Liver (tissue), 9 donors: ENCODE measurements around the gene PAX5. TPM values are rescaled to one million over a fixed set of nuclear protein-coding genes. Genes with fewer than 3 reads are reported as not detected.

Experiments
- DNase-seq: peaks from one replicate; pipeline ENCODE4 v3.0.0-alpha.2; 2017; ENCODE audit warnings: low spot score
- H3K27ac ChIP-seq, 2 donors: one replicate each; pipeline ENCODE4 v1.7.0; 2013; ENCODE audit warnings: inconsistent platforms in 2 of 2, low read length in 2 of 2, control low read depth in 1 of 2, low read depth in 1 of 2, mild to moderate bottlenecking in 1 of 2
- H3K27me3 ChIP-seq, 4 donors: one replicate each; pipeline versions ENCODE4 v1.6.1 to v1.7.0; 2013; ENCODE audit warnings: low read length in 3 of 4, inconsistent platforms in 1 of 4, mild to moderate bottlenecking in 1 of 4, moderate library complexity in 1 of 4; ENCODE audit not compliant: control insufficient read depth in 4 of 4, insufficient read depth in 4 of 4
- H3K36me3 ChIP-seq, 4 donors: one replicate each; pipeline versions ENCODE4 v1.6.1 to v1.7.0; 2013; ENCODE audit warnings: low read length in 3 of 4, mild to moderate bottlenecking in 3 of 4, low read depth in 1 of 4, moderate library complexity in 1 of 4; ENCODE audit not compliant: control insufficient read depth in 4 of 4, insufficient read depth in 3 of 4
- H3K4me1 ChIP-seq, 4 donors: one replicate each; pipeline versions ENCODE4 v1.6.1 to v1.7.0; 2013; ENCODE audit warnings: low read length in 3 of 4, mild to moderate bottlenecking in 3 of 4, moderate library complexity in 1 of 4; ENCODE audit not compliant: control insufficient read depth in 4 of 4, insufficient read depth in 4 of 4
- H3K4me3 ChIP-seq, 3 donors: one replicate each; pipeline versions ENCODE4 v1.6.1 to v1.7.0; 2013; ENCODE audit warnings: low read length in 3 of 3, control low read depth in 1 of 3, low read depth in 1 of 3, mild to moderate bottlenecking in 1 of 3
- H3K9ac ChIP-seq, 2 donors: one replicate each; pipeline ENCODE4 v1.7.0; 2013; ENCODE audit warnings: low read length in 2 of 2, mild to moderate bottlenecking in 2 of 2, moderate library complexity in 2 of 2, control low read depth in 1 of 2, low read depth in 1 of 2
- H3K9me3 ChIP-seq, 4 donors: one replicate each; pipeline versions ENCODE4 v1.6.1 to v1.7.0; 2013; ENCODE audit warnings: low read length in 3 of 4; ENCODE audit not compliant: control insufficient read depth in 4 of 4
- ATF3 ChIP-seq: IDR thresholded peaks from 2 replicates; pipeline ENCODE4 v1.6.1; 2016; ENCODE audit warnings: antibody characterized with exemption
- CTCF ChIP-seq: fragments of 150-350 bp; IDR thresholded peaks from 2 replicates; pipeline ENCODE4 v1.5.1; 2017; ENCODE audit warnings: improper control_type of control experiment, low read depth, low read length; ENCODE audit not compliant: missing input control
- EGR1 ChIP-seq, 2 donors: IDR thresholded peaks; 2 replicates each; pipeline ENCODE4 v1.6.1; 2016 to 2018; ENCODE audit warnings: antibody characterized with exemption in 2 of 2, low read depth in 2 of 2
- FOXA1 ChIP-seq: IDR thresholded peaks from 2 replicates; pipeline ENCODE4 v1.6.1; 2016; ENCODE audit warnings: antibody characterized with exemption
- FOXA2 ChIP-seq: IDR thresholded peaks from 2 replicates; pipeline ENCODE4 v1.6.1; 2016; ENCODE audit warnings: antibody characterized with exemption
- GABPA ChIP-seq, 2 donors: IDR thresholded peaks in 1 of 2; conservative IDR thresholded peaks in 1 of 2; 2 replicates each; pipeline ENCODE4 v1.6.1; 2016; ENCODE audit warnings: antibody characterized with exemption in 2 of 2, mild to moderate bottlenecking in 1 of 2, moderate library complexity in 1 of 2
- HNF4A ChIP-seq, 2 donors: conservative IDR thresholded peaks; 2 replicates each; pipeline ENCODE4 v1.6.1; 2016; ENCODE audit warnings: antibody characterized with exemption in 2 of 2, mild to moderate bottlenecking in 2 of 2
- HNF4G ChIP-seq: IDR thresholded peaks from 2 replicates; pipeline ENCODE4 v1.6.1; 2016; ENCODE audit warnings: antibody characterized with exemption
- JUND ChIP-seq, 2 donors: IDR thresholded peaks; 2 replicates each; pipeline ENCODE4 v1.6.1; 2016; ENCODE audit warnings: antibody characterized with exemption in 2 of 2
- MAX ChIP-seq: IDR thresholded peaks from 2 replicates; pipeline ENCODE4 v1.6.1; 2016; ENCODE audit warnings: antibody characterized with exemption
- NR2F2 ChIP-seq: IDR thresholded peaks from 2 replicates; pipeline ENCODE4 v1.6.1; 2016; ENCODE audit warnings: antibody characterized with exemption
- RAD21 ChIP-seq, 2 donors: IDR thresholded peaks; 2 replicates each; pipeline ENCODE4 v1.6.1; 2016; ENCODE audit warnings: antibody characterized with exemption in 2 of 2, mild to moderate bottlenecking in 2 of 2
- REST ChIP-seq: IDR thresholded peaks from 2 replicates; pipeline ENCODE4 v1.6.1; 2016; ENCODE audit warnings: antibody characterized with exemption, mild to moderate bottlenecking
- RXRA ChIP-seq, 2 donors: IDR thresholded peaks; 2 replicates each; pipeline ENCODE4 v1.6.1; 2017 to 2018; ENCODE audit warnings: antibody characterized with exemption in 2 of 2, mild to moderate bottlenecking in 1 of 2
- SP1 ChIP-seq: IDR thresholded peaks from 2 replicates; pipeline ENCODE4 v1.6.1; 2018; ENCODE audit warnings: antibody characterized with exemption, mild to moderate bottlenecking
- TAF1 ChIP-seq: conservative IDR thresholded peaks from 2 replicates; pipeline ENCODE4 v1.6.1; 2016; ENCODE audit warnings: antibody characterized with exemption, mild to moderate bottlenecking
- YY1 ChIP-seq: IDR thresholded peaks from 2 replicates; pipeline ENCODE4 v1.6.1; 2016; ENCODE audit warnings: antibody characterized with exemption, mild to moderate bottlenecking
- ZBTB33 ChIP-seq: IDR thresholded peaks from 2 replicates; pipeline ENCODE4 v1.6.1; 2016; ENCODE audit warnings: antibody characterized with exemption
- WGBS: extraction: QIAGEN DNeasy Blood & Tissue Kit; methylation state at CpG from one replicate; pipeline ENCODE4 v1.1.7; 2013; 5-methylcytosine and 5-hydroxymethylcytosine counted together
- polyA plus RNA-seq, 2 donors: library from polyadenylated mRNA; stranded (reverse) in 1 of 2; unstranded in 1 of 2; fragments of 200-250 nt in 1 of 2; fragments of >200 nt in 1 of 2; fragmentation: Nextera tagmentation in 1 of 2; extraction: Ambion mirVana in 1 of 2; gene quantifications; one replicate each; pipeline versions ENCODE4 v1.2.1 to v1.2.3, GENCODE V29; 2013 to 2015
- total RNA-seq, 2 donors: library from RNA; depleted of rRNA; stranded (reverse); fragments of >200 nt; gene quantifications; one replicate each; pipeline ENCODE4 v1.2.3, GENCODE V29; 2014
- donor health status: healthy.
- donor health status: healthy.
- donor health status: healthy.
- donor health status: healthy.
- donor health status: healthy.

Gene PAX5
- total and polyA plus RNA-seq, 4 donors, result 0.05 to 2.7 (median 0.11) TPM

GRCh38 chr9:36867672-36868471, 166.2 kb downstream of the PAX5 start:
- Histone ChIP-seq H3K9ac (no peak overlapping the region), H3K9me3 (no peaks in the 10 kb centered on the region), H3K4me3 (no peak overlapping the region), H3K27ac (no peak overlapping the region), H3K4me1 (peaks cover 0 to 11% (median 8%) of the 10 kb centered on the region in 4 donors), H3K27me3 (no peaks in the 10 kb centered on the region), H3K36me3 (no peaks in the 10 kb centered on the region)
- 47% methylated on average over 22 of the region's 22 CpGs for WGBS
- DNase-seq, result no peak
- TF ChIP-seq RAD21 (IDR thresholded peaks at IDR 0.05), result no peak
- no peak for TF ChIP-seq YY1
- no peak for TF ChIP-seq REST
- TF ChIP-seq TAF1, result no peak
- TF ChIP-seq JUND (IDR thresholded peaks at IDR 0.05), result peak in 1 of 2 donors; percentile 10
- TF ChIP-seq SP1, result peak; percentile 68
- no peak for TF ChIP-seq ATF3
- no peak for TF ChIP-seq RXRA (IDR thresholded peaks at IDR 0.05)
- TF ChIP-seq GABPA (IDR thresholded peaks at IDR 0.05 in 1 of 2, conservative IDR thresholded peaks at IDR 0.05 in 1 of 2), result no peak
- no peak for TF ChIP-seq EGR1 (IDR thresholded peaks at IDR 0.05; ENCODE audit: low read depth in 2 of 2)
- TF ChIP-seq NR2F2, result no peak
- no peak for TF ChIP-seq MAX
- no peak for TF ChIP-seq ZBTB33
- TF ChIP-seq FOXA2, result no peak
- TF ChIP-seq HNF4A (conservative IDR thresholded peaks at IDR 0.05), result peak; percentile 83 to 89
- TF ChIP-seq FOXA1, result no peak
- TF ChIP-seq HNF4G, result peak; percentile 78
- TF ChIP-seq CTCF, result no peak
